ENCODE measurements around the gene DPYD.

DPYD gene

GRCh38 chr1:97044159-97044760 lies 876.6 kb downstream of the DPYD start:
- no peak for TF ChIP-seq CTCF (conservative IDR thresholded peaks at IDR 0.05; ENCODE audit: low read length)
- no peak for DNase-seq (ENCODE audit: low read depth)
- no peak overlapping the region for H3K4me3 ChIP-seq (ENCODE audit: low read length)

DNA sequence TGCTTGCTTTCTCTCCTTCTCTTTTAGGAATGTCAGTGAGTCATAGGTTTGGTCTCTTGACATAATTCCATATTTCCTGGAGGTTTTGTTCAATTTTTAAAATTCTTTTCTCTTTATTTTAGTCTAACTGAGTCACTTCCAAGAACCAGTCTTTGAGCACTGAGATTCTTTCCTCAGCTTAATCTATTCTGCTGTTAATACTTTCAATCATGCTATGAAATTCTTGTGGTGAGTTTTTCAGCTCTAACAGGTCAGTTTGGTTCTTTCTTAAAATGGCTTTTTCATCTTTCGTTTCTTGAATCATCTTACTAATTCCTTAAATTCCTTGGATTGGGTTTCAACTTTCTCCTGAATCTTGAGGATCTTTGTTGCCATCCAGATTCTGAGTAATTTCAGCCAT lies 878.3 kb downstream of the DPYD start:
- peak; percentile 78 for DNase-seq (ENCODE audit: low read depth)
- H3K4me3 ChIP-seq (ENCODE audit: low read length) = no peak overlapping the region
- TF ChIP-seq CTCF (conservative IDR thresholded peaks at IDR 0.05; ENCODE audit: low read length) = no peak

- no peak overlapping the region for H3K4me3 ChIP-seq (ENCODE audit: low read length)
- no peak for DNase-seq (ENCODE audit: low read depth)
- no peak for TF ChIP-seq CTCF (conservative IDR thresholded peaks at IDR 0.05; ENCODE audit: low read length)
Observed at GRCh38 chr1:97041026-97041425, 879.8 kb downstream of the DPYD start.

GRCh38 chr1:97038410-97038809 lies 882.4 kb downstream of the DPYD start:
- no peak for TF ChIP-seq CTCF (conservative IDR thresholded peaks at IDR 0.05; ENCODE audit: low read length)
- no peak overlapping the region for H3K4me3 ChIP-seq (ENCODE audit: low read length)
- DNase-seq (ENCODE audit: low read depth) = peak; percentile 64

- peak; percentile 18 for DNase-seq (ENCODE audit: low read depth)
- no peak overlapping the region for H3K4me3 ChIP-seq (ENCODE audit: low read length)
- TF ChIP-seq CTCF (conservative IDR thresholded peaks at IDR 0.05; ENCODE audit: low read length) = no peak
Observed at GRCh38 chr1:97034651-97035050, 886.2 kb downstream of the DPYD start.

DNA sequence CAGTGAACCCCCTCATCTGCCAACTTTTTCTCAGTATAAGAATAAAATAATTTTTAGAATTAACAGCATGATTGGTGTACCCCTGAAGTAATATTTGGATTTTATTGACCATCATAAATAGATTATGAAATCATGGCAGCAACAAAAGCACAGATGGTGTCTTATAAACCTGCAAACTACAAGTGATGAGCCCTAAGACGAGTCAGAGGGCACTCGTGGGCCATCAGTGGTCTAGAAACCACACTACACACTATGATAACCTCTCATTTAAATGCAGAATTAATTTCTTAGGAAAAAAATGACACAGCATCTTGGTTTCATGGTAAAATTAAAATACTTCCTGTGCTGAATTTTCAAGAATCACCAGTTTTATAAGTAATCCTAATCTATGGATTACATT lies 886.9 kb downstream of the DPYD start:
- no peak overlapping the region for H3K4me3 ChIP-seq (ENCODE audit: low read length)
- no peak for DNase-seq (ENCODE audit: low read depth)
- no peak for TF ChIP-seq CTCF (conservative IDR thresholded peaks at IDR 0.05; ENCODE audit: low read length)

Data from AG10803 (cell line).